ENCODE data around the gene MYADML2. TPM values are rescaled to one million over a fixed set of nuclear protein-coding genes. Genes with fewer than 3 reads are reported as not detected.

The MYADML2 gene
- total RNA-seq, 4 donors from 2014 or later = 2.9 to 24.9 (median 13.3) TPM

DNA sequence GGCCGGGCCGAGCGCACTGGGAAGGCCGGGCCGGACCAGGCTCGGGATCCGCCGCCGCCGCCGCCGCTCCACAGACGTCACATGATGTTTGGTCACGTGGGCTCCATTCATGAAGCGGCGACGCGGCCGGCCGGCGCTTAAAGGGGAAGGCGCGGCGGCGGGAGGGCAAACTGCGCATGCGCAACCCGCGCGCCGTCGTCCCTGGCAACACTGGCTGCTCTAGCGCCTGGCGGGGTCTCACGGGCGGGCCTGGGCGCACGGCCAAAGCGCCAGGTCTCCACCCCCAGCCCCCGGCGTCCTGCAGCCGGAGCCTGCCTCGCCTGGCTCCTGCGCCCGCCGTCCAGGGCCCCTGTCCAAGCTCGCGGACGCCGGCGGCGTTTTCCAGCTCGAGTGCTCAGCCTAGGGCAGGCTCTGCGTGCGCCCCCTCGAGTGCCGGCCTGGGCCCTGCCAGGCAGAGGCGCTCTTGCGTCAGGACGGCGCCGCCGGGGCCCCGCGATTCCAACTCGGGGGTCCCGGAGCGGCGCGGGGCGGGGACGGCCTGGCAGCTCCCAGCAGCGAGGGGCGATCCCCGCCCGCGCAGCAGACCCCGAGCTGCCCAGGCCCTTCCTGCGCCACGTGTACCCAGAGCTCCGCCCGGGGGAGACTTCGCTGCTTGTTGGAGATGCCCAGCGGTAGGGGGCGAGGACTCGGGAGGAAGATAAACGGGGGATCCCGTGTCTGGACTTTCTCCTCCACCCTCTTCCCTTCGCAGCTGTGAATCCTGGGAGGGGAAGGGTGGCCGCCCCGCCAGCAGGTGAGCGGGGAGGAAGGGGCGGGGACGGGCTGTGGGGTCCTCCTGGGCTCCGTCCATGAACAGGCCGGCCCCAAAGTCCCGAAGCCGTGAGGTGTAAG, 19.1 kb downstream of the MYADML2 start, which contains the start of gene MAFG:
Gene MAFG, minus strand, starts transcription at position 83 of the 891 bp plus-strand sequence. CDS start 4,550 bp downstream, outside the sequence.
- H3K27ac ChIP-seq = peak within 1 kb of the TSS; percentile 90 to 98 (median 93)
- peaks cover 0 to 3% (median 0%) of the 10 kb centered on the region in 3 donors for H3K27me3 ChIP-seq
- ATAC-seq (peak; percentile 55 to 59), DNase-seq (peak; percentile 82 to 86)
- no peaks in the 10 kb centered on the region for H3K36me3 ChIP-seq
- TF ChIP-seq, protein P1, sequence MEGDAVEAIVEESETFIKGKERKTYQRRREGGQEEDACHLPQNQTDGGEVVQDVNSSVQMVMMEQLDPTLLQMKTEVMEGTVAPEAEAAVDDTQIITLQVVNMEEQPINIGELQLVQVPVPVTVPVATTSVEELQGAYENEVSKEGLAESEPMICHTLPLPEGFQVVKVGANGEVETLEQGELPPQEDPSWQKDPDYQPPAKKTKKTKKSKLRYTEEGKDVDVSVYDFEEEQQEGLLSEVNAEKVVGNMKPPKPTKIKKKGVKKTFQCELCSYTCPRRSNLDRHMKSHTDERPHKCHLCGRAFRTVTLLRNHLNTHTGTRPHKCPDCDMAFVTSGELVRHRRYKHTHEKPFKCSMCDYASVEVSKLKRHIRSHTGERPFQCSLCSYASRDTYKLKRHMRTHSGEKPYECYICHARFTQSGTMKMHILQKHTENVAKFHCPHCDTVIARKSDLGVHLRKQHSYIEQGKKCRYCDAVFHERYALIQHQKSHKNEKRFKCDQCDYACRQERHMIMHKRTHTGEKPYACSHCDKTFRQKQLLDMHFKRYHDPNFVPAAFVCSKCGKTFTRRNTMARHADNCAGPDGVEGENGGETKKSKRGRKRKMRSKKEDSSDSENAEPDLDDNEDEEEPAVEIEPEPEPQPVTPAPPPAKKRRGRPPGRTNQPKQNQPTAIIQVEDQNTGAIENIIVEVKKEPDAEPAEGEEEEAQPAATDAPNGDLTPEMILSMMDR (IDR thresholded peaks at IDR 0.05 in 4 of 5, conservative IDR thresholded peaks at IDR 0.05 in 1 of 5) = peak in 4 of 5 experiments; percentile 1 to 20 (median 19)
- TF ChIP-seq POLR2A (IDR thresholded peaks at IDR 0.05) = peak; percentile 92 to 95
- in situ Hi-C loops (cut with MboI; ENCODE audit: low sequenced_read_pairs in 4 of 4) = no loop called here
- peak within 1 kb of the TSS; percentile 68 to 89 (median 77) for H3K4me3 ChIP-seq
- intact Hi-C loops (cut with DNase I; ENCODE audit: low total_unique reads) = loop anchor here (2.0 to 10.0 kb wide), 3 partner anchors 41 to 603 kb away; partner anchors contain the start of genes CYBC1 and NARF
- peaks cover 38 to 40% of the 10 kb centered on the region in 2 donors for H3K4me1 ChIP-seq
- H3K9me3 ChIP-seq = no peaks in the 10 kb centered on the region

DNA sequence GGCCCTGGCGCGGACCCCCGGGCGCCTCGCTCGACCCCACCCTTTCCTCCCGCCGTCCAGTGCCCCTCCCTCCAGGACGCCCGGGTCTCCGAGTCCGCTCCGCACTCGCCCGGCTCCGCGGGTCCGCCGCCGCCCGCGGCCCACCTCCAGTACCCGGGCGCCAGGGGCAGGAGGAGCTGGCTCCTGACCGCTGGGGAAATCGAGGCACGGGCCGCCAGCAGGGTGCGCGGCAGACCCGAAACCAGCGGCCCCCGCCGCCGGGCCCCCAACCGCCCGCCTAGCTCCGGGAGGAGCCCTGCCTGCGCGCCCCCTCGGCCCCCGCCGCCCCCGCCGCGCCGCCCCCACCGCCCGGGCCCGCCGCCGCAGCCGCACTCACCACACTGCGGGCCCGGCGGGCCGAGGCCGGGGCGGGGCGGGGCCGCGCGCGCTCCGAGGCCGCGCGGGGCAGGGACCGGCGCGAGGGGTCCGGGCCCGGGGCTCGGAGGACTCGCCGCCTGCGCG, 19.8 kb downstream of the MYADML2 start:
- Histone ChIP-seq H3K4me3 (peak overlapping the region; percentile 68 to 89 (median 77)), H3K27me3 (peaks cover 0 to 3% (median 0%) of the 10 kb centered on the region in 3 donors), H3K36me3 (peaks cover 0 to 3% of the 10 kb centered on the region in 2 donors), H3K9me3 (no peaks in the 10 kb centered on the region), H3K27ac (peak overlapping the region; percentile 90 to 98 (median 93)), H3K4me1 (peaks cover 44 to 47% of the 10 kb centered on the region in 2 donors)
- in situ Hi-C loops (cut with MboI; ENCODE audit: low sequenced_read_pairs in 4 of 4) (no loop called here), intact Hi-C loops (cut with DNase I; ENCODE audit: low total_unique reads) (loop anchor here (2.0 to 10.0 kb wide), 3 partner anchors 40 to 602 kb away; partner anchors contain the start of genes CYBC1 and NARF)
- no peak for TF ChIP-seq POLR2A (IDR thresholded peaks at IDR 0.05)
- TF ChIP-seq, protein P1 (IDR thresholded peaks at IDR 0.05 in 4 of 5, conservative IDR thresholded peaks at IDR 0.05 in 1 of 5) = peak in 1 of 5 experiments; percentile 5
- ATAC-seq (peak; percentile 1 to 8), DNase-seq (no peak)

DNA sequence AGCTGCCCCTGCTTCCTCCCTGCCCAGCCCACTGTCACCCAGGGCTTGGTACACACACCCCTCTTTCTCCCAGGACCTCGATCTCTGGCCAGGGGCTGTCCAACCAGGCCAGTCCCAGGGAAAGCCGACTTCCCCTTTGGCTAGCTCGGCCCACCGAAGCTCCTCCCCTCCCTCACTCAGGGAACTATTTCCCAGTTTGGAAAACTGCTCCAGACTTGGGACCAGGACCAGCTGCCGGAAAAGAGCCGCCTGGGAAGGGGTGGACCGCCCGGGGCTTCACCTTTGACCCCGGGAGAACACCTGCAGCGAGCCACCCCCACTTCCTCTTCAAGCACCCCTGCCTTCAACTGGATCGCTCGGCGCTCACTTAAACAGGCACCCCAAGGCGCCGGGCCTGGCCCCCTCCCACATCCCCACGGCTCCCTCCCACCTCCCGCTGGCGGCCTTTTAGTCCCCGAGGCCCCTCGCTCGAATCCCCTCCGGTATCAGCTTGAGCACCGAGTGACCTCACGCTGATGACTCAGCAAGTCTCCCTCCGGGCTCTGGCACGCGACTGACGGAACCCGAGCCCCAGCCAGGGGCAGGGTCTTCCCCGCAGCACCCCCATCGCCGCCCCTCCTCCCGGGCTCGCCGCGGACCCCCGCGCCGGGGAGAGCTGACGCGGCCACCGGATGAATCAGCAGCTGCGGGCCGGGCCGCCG, 20.4 kb downstream of the MYADML2 start:
- peak; percentile 57 to 75 for DNase-seq
- ATAC-seq = peak; percentile 28 to 37
- intact Hi-C loops (cut with DNase I; ENCODE audit: low total_unique reads) = loop anchor here (2.0 to 10.0 kb wide), 3 partner anchors 40 to 602 kb away; partner anchors contain the start of genes CYBC1 and NARF
- H3K27me3 ChIP-seq = peaks cover 0 to 3% (median 0%) of the 10 kb centered on the region in 3 donors
- peaks cover 50 to 53% of the 10 kb centered on the region in 2 donors for H3K4me1 ChIP-seq
- peak; percentile 38 to 50 for TF ChIP-seq POLR2A (IDR thresholded peaks at IDR 0.05)
- TF ChIP-seq, protein P1 (IDR thresholded peaks at IDR 0.05 in 4 of 5, conservative IDR thresholded peaks at IDR 0.05 in 1 of 5) = no peak
- H3K4me3 ChIP-seq = peak overlapping the region; percentile 68 to 89 (median 77)
- peak overlapping the region; percentile 90 to 98 (median 93) for H3K27ac ChIP-seq
- in situ Hi-C loops (cut with MboI; ENCODE audit: low sequenced_read_pairs in 4 of 4) = no loop called here
- H3K36me3 ChIP-seq = peaks cover 0 to 8% of the 10 kb centered on the region in 2 donors
- H3K9me3 ChIP-seq = no peaks in the 10 kb centered on the region

DNA sequence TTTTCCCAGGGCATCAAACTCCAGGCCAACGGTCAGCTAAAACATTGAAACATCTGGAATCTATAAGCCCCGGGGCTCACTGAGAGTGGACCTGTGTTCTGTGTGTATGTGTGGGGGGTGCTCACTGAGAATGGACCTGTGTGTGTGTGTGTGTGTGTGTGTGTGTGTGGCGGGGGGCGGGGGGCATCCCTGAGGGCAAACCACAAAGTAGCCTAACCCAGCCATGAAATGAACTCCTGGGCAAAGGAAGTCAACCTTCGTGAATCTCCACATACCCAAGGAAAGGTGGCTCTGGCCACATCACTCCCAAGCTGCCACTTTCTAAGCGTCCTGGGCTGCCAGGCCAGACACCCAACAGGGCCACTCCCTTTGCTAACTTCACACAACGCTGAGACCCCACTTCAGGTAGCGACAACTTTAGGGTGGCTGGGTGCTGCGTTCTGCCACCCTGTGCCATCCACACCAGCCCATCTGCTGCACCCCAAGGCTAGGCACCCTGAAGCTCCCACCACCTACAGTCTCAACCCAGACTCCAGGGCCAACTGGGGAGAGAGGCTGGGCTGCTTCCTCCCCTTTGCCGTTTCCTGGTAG, 21.1 kb downstream of the MYADML2 start:
- H3K27me3 ChIP-seq = peaks cover 0 to 3% (median 0%) of the 10 kb centered on the region in 3 donors
- H3K9me3 ChIP-seq = no peaks in the 10 kb centered on the region
- DNase-seq (no peak), ATAC-seq (no peak)
- H3K27ac ChIP-seq = peak overlapping the region; percentile 90 to 98 (median 93)
- no peak for TF ChIP-seq POLR2A (IDR thresholded peaks at IDR 0.05)
- intact Hi-C loops (cut with DNase I; ENCODE audit: low total_unique reads) = loop anchor here (2.0 to 10.0 kb wide), 3 partner anchors 39 to 601 kb away; partner anchors contain the start of genes CYBC1 and NARF
- in situ Hi-C loops (cut with MboI; ENCODE audit: low sequenced_read_pairs in 4 of 4) = no loop called here
- H3K4me1 ChIP-seq = peaks cover 56 to 60% of the 10 kb centered on the region in 2 donors
- H3K4me3 ChIP-seq = peak overlapping the region; percentile 68 to 89 (median 77)
- H3K36me3 ChIP-seq = peaks cover 0 to 8% of the 10 kb centered on the region in 2 donors
